ENCODE data around the gene SAE1. TPM values are rescaled to one million over a fixed set of nuclear protein-coding genes. Genes with fewer than 3 reads are reported as not detected.
A peak's percentile ranks its signal among the peaks of the same experiment; 100 is the strongest.

SAE1 gene
- total RNA-seq, 1 experiment from 2014 or later = 234 TPM

GRCh38 chr19:47129579-47129978 lies 1.1 kb upstream of the SAE1 start:
- Histone ChIP-seq H2BK12ac (ENCODE audit: insufficient read length, low read depth, low read length) (no peak overlapping the region), H2AK5ac (ENCODE audit: insufficient read length, low read length) (no peak overlapping the region), H3K27ac (ENCODE audit: insufficient read length, low read depth, low read length) (no peak overlapping the region), H3K4ac (ENCODE audit: low read depth, low read length) (no peak overlapping the region), H3K23ac (ENCODE audit: insufficient read length, low read depth, low read length) (no peak overlapping the region), H3K4me2 (ENCODE audit: insufficient read depth, insufficient read length, low read length) (no peak overlapping the region), H3K14ac (ENCODE audit: insufficient read depth, low read length) (no peak overlapping the region), H2AFZ (ENCODE audit: low read length) (no peak overlapping the region), H2BK20ac (ENCODE audit: low read depth, low read length, poor library complexity, severe bottlenecking) (no peak overlapping the region), H3K79me2 (ENCODE audit: insufficient read depth, low read length) (peaks cover 32% of the 10 kb centered on the region; the same call in 1 of the 2 replicates), H4K5ac (ENCODE audit: insufficient read length, low read depth, low read length) (no peak overlapping the region), H3K23me2 (ENCODE audit: insufficient read length, low read depth, low read length, poor library complexity, severe bottlenecking) (no peaks in the 10 kb centered on the region), H3K27me3 (ENCODE audit: insufficient read depth, low read length) (no peaks in the 10 kb centered on the region), H3K9ac (ENCODE audit: extremely low read depth, insufficient read length, low read length) (no peak overlapping the region), H3K79me1 (ENCODE audit: insufficient read depth, low read depth, low read length, poor library complexity, severe bottlenecking) (no peaks in the 10 kb centered on the region), H3T11ph (ENCODE audit: low read length) (no peak overlapping the region), H2BK15ac (ENCODE audit: low read depth, low read length) (no peak overlapping the region), H3K56ac (ENCODE audit: insufficient read length, low read depth, low read length) (no peak overlapping the region), H4K8ac (replicated peaks; ENCODE audit: insufficient read length, low read depth, low read length) (no peak overlapping the region), H3K4me1 (ENCODE audit: insufficient read depth, low read length) (peaks cover 2% of the 10 kb centered on the region; the same call in 1 of the 2 replicates), H4K20me1 (ENCODE audit: control insufficient read depth, insufficient read depth, insufficient read length) (no peaks in the 10 kb centered on the region), H2BK120ac (ENCODE audit: low read depth, low read length, poor library complexity, severe bottlenecking) (no peak overlapping the region), H3K18ac (ENCODE audit: insufficient read length, low read depth, low read length) (no peak overlapping the region), H2BK5ac (ENCODE audit: insufficient read length, low read length) (no peak overlapping the region), H3K9me3 (ENCODE audit: control insufficient read depth, low read depth, low read length) (no peaks in the 10 kb centered on the region), H4K91ac (ENCODE audit: insufficient read length, low read depth, low read length) (no peak overlapping the region)
- peaks cover 23 to 39% (median 28%) of the 10 kb centered on the region in 3 experiments for H3K36me3 Mint-ChIP-seq (ENCODE audit: insufficient read depth in 1 of 3, low read depth in 3 of 3)
- no peak for DNase-seq
- H3K4me1 Mint-ChIP-seq = peaks cover 29 to 40% of the 10 kb centered on the region in 2 experiments
- no peak for TF ChIP-seq CTCF (conservative IDR thresholded peaks at IDR 0.05)
- H3K27me3 Mint-ChIP-seq (ENCODE audit: low read depth) = no peaks in the 10 kb centered on the region
- WGBS (ENCODE audit: extremely low coverage, insufficient read length, low lambda C conversion rate) = no CpG with 5 or more reads among the region's 4 CpGs
- H3K9me3 Mint-ChIP-seq = peaks cover 3 to 8% of the 10 kb centered on the region in 2 experiments; a peak in 3 of 5 replicates
- H3K4me3 Mint-ChIP-seq = peak overlapping the region in 1 of 2 experiments; percentile 55; a peak in 1 of 5 replicates
- no peak overlapping the region for H3K27ac Mint-ChIP-seq

Measured in H9 (cell line).